ENCODE data around the gene CHCHD5.
A peak's percentile ranks its signal among the peaks of the same experiment; 100 is the strongest.
"Not testable (repeated sequence)": the region's sequence is repeated elsewhere in the genome, so short reads cannot be mapped to it uniquely, and the experiment has no call there.

The CHCHD5 gene

DNA sequence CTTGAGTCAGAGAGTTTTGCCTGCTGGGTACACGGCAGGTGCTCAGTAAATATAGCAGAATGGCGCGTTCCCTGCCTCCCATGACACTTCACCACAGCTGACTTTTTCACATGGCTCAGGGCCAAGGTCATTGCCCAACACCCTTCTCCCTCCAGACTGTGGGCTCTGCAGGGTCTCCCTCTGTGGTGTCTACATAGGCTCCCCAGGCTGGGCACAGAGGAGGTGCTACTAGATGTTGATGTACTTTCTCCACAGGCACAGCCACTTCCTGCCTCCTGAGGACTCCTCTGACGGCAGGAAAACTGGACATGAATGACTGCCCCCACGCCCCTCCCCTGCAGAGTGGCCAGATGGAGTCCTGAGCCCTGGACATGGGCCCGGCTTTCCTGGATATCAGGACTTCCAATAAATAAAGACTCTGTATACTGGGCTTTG, 4.2 kb downstream of the CHCHD5 start:
- DNase-seq (ENCODE audit: low spot score), result no peak

DNA sequence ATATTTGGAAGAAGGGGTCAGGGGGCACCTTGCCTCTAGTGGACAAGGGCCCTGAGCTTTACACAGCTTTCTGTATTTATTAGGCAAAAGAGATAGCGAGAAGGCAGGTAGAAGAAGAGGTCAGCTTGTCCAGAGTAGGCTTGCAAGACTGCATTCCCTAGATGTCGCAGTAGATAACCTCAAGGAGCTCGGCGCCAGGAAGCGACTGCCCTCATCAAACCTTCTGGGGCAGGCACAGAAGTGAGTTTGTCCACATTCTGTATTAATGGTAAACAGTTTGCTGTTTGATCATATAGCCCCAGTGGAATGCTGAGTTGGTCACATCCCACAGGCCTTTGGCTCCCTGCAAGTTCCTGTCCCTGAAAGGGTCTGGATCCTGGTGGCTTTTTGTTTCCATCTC, 7.0 kb downstream of the CHCHD5 start:
- DNase-seq (ENCODE audit: low spot score), result no peak

DNA sequence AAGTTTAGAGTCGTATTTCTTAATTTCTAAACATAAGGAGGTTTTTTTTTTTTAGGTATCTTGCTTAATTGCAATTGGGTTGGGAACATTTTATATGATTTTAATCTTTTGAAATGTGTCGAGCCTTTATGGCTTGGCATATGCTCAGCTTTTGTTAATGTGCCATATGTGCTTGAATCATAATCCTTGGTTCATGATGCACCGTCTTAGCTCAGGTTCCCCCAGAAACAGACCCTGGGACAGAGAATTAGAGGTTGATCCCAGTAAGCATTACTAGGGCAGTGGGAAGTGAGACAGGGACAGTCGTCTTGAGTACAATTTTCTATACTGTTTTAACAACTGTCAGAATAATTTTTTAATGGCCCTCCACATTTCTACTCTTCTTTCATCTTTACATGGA, 9.3 kb downstream of the CHCHD5 start:
- DNase-seq (ENCODE audit: low spot score), result no peak

DNA sequence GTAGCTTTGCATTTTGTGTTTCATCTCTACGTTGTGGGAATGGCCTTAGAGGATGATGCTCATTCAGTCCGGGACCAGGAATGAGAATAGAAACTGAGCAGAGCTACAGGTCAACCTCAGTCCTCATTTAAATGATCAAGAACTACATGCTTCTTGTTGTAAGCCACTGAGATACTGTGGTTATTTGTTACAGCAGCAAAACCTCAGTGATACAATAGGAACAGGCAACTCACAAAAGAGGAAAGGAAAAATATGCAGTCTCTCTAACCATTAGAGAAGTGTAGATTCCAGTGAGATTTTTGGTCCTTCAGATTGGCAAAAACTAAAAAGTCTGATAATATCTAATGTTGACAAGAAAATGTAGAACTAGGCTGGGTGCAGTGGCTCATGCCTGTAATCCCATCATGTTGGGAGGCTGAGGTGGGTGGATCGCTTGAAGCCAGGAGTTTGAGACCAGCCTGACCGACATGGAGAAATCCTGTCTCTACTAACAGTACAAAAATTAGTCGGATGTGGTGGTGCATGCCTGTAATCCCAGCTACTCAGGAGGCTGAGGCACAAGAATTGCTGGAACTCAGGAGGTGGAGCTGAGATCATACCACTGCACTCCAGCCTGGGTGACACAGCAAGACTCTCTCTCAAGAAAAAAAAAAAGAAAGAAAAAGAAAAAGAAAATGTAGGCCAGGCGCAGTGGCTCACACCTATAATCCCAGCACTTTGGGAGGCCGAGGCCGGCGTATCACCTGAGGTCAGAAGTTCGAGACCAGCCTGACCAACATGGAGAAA, 13.3 kb downstream of the CHCHD5 start:
- no peak for DNase-seq (ENCODE audit: low spot score)

DNA sequence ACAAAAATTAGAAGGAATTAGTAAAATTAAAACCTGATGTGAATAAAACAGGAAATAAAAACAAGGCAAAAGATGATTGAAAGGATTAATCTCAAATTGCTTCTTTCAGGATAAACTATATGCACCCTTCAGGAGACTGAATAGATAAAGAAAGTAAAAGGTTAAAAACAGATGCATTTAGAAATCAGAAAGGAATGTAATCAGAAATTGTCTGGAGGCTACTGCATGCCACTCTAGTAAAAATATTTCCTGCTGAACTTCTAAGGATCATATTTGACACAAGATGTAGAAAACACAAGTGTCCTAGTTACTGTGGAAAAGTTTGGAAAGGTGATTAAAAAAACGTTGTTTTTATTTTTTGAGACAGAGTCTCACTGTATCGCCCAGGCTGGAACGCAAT, 16.2 kb downstream of the CHCHD5 start:
- DNase-seq (ENCODE audit: low spot score), result no peak

DNA sequence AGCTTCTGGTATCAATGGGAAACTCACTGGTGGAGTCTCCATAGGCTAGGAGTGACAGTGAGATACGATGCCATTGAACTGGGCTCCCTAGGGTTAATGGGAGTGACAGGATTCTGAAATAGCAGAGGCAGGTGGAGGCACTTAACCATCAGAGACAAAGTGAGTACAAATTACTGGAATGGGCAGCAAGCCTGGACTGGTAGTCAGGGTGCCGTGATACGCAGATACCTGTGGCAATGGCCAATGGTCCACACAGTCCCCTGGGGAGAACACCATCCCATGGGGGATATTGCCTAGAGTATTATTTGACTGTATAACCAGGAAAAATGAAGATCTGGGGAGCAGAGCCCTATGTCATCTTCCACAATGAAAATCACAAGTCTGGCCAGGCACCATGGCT, 17.3 kb downstream of the CHCHD5 start:
- DNase-seq (ENCODE audit: low spot score), result no peak

DNA sequence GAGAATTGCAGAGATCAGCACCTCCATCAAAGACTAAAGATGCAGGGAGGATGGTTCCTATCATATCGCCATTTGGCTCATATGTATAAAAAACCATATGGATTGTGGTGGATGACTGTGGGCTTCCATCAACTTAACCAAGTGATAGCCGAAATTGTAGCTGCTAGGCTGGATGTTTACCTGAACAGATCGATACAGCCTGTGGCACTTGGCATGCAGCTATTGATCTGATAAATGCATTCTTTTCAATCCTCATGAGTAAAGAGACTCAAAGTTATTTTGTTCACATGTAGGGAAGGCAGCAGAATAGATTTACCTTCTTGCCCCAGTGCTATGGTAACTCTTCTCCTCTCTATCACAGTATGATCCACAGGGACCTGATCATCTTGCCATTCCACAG, 18.5 kb downstream of the CHCHD5 start:
- no peak for DNase-seq (ENCODE audit: low spot score)

DNA sequence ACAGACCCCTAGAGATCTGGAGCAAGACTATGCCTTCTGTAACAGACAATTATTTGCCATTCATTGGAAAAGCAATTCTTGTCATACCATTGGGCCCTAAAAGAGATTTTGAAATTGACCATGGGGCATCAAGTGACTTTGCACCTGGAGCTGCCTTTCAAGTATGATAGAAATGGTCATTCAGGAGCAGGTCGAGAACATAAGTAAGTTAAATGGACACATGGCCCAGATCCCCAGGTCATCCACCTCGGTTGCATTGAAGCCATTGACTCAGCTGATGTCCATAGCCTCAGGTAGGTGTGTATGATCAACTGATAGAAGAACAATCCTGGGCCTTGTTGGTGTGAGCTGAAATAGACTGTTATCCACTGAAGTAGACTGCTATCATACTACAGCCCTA, 19.3 kb downstream of the CHCHD5 start:
- no peak for DNase-seq (ENCODE audit: low spot score)

DNA sequence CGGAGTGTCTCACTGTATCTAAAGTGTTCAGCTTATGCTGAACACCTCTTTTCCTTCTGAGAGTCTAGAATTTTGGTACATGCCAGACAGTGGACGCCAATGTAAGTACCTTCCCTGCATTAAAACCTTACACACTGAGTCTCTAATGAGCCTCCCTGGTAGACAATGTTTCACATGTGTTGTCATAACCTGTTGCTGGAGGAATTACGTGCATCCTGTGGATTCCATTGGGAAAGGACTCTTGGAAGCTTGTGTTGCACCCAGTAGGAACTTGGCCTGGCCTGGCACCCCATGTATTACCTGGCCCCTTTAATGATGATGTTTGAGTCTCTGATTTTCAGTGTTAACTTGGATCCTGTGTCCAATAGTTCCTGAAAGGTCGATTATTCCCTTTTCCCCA, 20.5 kb downstream of the CHCHD5 start:
- no peak for DNase-seq (ENCODE audit: low spot score)

DNA sequence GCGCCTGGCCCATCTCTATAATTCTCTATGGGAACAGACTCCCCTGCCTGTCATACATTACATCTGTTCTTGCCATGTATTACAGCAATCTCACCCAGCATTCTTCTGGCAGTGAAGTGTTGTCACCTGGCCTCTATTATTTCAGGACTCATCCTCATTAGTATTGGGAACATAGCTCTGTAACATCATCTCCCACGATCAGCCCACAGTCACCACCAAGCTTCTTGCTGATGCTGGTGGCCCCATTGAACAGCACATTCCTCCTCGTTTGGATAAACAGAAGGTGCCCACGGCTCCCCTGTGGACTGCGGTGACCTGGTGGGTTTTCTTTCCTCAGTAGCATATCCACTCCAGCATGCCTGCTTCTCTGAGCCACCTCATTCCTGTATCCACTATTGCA, 21.5 kb downstream of the CHCHD5 start:
- no peak for DNase-seq (ENCODE audit: low spot score)

DNA sequence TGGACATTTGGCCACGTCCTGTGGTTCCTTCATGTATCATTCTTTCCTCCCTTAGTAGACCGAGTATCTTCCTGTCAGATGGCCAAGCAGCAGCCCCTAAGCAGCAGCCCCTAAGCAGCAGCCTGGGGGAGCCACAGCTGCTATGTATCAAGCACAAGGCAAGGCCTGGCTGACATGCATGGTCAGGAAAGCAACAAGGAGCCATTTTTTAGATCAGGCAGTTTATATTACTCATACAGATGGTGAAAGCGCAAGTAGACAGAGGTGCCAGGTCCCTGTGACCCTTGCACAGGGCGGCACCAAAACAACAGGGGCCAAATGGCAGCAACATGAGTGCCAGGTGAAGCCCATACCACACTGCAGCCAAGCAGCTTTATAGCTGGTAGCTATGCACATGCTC, 22.1 kb downstream of the CHCHD5 start:
- no peak for DNase-seq (ENCODE audit: low spot score)

DNA sequence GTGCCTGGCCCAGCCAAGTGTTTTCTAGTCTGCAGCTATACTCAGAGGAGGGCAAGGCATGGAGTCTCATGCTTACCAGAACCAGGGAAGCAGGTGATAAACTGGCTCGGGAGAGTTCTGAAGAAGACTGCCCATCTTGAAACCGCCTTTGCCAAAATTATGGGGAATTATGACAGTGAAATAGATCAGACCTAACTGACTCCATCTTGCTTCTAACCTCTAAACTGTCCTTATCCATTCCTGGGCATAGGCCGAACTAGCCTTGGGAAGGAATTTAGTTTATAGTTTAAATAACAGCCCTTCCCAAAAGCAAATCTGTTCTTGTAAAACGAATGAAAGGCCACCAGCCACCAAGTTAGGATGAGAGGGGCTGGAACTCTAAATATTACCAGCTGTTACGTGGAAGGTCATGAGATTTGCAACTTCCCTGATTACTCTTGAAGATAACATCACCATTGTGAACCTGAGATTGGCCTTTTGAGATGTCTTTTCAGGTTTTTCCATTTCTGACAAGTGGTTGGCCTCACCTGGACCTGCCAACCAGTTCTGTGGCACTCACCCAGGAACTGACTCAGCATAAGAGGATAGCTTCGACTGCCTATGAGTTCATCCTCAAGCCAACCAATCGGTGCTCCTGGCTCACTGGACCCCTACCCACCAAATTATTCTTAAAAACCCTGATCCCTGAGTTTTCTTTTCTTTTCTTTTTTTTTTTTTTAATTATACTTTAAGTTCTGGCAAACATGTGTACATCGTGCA, 23.4 kb downstream of the CHCHD5 start:
- DNase-seq (ENCODE audit: low spot score), result no peak

DNA sequence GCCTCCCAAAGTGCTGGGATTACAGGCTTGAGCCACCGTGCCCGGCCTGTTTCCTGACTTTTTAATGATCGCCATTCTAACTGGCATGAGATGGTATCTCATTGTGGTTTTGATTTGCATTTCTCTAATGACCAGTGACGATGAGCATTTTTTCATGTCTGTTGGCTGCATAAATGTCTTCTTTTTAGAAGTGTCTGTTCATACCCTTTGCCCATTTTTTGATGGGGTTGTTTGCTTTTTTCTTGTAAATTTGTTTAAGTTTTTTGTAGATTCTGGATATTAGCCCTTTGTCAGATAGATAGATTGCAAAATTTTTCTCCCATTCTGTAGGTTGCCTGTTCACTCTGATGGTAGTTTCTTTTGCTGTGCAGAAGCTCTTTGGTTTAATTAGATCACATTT, 24.9 kb downstream of the CHCHD5 start:
- not testable (repeated sequence) for DNase-seq (ENCODE audit: low spot score)

DNA sequence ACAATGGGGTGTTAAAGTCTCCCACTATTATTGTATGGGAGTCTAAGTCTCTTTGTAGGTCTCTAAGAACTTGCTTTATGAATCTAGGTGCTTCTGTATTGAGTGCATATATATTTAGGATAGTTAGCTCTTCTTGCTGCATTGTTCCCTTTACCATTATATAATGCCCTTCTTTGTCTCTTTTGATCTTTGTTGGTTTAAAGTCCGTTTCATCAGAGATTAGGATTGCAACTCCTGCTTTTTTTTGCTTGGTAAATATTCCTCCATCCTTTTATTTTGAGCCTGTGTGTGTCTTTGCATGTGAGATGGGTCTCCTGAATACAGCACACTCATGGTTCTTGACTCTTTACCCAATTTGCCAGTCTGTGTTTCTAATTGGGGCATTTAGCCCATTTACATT, 27.9 kb downstream of the CHCHD5 start:
- not testable (repeated sequence) for DNase-seq (ENCODE audit: low spot score)

DNA sequence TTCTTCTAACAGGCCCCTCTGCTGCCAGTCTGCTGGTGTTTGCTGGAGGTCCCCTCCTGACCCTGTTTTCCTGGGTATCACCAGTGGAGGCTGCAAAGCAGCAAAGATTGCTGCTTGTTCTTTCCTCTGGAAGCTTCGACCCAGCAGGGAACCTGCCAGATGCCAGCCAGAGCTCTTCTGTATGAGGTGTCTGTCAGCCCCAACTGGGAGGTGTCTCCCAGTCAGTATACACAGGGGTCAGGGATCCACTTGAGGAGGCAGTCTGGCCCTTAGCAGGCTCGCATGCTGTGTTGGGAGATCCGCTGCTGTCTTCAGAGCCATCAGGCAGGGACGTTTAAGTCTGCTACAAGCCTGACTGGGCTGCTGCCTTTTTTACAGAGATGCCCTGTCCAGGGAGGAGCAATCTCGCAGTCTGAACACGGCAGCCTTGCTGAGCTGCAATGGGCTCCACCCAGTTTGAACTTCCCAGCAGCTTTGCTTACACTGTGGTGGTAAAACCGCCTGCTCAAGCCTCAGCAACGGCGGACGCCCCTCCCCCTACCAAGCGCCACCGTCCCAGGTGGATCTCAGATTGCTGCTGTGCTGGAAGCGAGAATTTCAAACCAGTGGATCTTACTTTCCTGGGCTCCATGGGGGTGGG, 29.9 kb downstream of the CHCHD5 start:
- DNase-seq (ENCODE audit: low spot score), result peak; percentile 62

DNA sequence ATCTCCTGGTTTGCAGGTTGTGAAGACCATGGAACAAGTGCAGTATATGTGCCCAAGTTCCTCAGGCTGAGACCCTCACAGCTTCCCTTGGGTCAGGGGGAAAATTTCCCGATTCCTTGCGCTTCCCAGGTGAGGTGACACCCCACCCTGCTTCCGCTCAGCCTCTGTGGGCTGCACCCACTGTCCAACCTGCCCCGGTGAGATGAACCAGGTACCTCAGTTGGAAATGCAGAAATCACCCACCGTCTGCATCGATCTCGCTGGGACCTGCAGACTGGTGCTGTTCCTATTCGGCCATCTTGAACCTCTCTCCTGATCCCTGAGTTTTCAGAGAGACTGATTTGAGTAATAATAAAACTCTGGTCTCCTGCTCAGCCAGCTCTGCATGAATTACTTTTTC, 30.6 kb downstream of the CHCHD5 start:
- DNase-seq (ENCODE audit: low spot score), result no peak

DNA sequence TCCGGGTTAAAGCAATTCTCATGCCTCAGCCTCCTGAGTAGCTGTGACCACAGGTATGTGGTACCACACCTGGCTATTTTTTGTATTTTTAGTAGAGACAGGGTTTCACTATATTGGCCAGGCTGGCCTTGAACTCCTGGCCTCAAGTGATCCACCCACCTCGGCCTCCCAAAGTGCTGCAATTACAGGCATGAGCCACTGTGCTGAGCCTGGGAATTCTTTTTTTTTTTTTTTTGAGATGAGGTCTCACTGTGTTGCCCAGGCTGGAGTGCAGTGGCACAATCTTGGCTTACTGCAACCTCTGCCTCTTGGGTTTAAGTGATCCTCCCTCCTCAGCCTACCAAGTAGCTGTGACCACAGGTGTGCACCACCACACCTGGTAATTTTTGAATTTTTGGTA, 31.4 kb downstream of the CHCHD5 start:
- not testable (repeated sequence) for DNase-seq (ENCODE audit: low spot score)

DNA sequence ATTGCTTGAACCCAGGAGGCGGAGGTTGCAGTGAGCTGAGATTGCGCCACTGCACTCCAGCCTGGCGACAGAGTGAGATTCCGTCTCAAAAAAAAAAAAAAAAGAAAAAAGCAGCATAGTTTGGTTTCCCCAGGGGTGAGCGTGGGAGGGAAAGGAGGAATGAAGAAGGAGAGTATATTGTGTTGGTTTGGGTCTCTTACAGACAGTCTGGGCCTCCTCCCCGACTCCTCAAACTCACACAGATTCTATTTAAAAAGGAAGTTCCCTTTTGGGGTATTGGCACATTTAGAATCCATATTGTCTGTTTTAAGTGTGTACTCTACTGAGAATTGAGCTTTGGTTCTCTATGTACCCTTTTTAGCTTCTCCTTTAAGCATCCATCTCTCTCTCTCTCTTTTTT, 34.0 kb downstream of the CHCHD5 start:
- no peak for DNase-seq (ENCODE audit: low spot score)

DNA sequence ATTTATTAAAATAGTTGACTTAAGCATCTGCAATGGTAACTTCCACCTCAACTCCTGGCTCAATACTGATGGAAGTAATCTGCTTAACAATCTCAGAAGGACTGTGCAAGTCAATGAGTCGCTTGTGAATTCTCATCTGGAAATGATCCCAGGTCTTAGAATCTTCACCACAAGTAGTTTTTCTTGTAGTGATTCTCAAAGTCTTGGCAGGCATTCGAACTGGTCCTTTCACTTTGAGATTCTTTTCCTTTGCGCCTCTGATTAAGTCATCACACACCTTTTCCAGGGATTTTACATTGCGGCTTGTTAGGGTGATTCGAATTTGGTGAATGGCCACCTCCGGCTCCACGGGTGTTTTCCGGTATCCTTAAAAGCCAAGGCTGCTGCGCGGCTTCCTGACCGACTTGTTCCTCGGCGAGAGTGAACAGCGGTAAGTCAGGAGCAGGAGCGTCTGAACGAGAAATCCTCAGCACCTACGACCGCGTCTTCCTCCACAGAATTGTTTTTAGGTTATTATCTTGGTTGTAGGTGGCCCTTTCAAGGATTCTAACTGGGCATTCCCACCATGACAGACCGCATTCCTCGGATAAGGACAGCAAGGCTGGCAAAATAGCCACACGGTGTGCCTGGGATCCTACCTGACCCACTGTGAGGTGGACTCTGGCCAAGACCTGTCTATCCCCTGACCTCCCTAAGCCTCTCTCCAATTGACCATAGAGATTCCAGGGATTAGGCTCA, 37.5 kb downstream of the CHCHD5 start:
- no peak for DNase-seq (ENCODE audit: low spot score)

DNA sequence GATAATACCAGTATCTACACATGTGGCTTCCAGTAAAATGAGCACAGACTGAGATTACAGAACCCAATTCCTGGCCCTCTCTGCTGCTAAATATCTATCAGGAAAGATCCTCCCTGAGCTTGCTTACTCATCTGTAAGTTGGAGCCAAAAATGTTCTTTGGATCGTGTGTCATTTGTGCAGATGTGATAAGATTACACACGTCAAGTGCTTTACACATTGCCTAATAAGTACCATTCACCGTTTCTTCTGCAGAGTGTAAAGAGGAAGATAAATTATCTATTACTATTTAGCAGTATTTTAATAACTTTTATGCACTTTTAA, 38.1 kb downstream of the CHCHD5 start:
- no peak for DNase-seq (ENCODE audit: low spot score)

DNA sequence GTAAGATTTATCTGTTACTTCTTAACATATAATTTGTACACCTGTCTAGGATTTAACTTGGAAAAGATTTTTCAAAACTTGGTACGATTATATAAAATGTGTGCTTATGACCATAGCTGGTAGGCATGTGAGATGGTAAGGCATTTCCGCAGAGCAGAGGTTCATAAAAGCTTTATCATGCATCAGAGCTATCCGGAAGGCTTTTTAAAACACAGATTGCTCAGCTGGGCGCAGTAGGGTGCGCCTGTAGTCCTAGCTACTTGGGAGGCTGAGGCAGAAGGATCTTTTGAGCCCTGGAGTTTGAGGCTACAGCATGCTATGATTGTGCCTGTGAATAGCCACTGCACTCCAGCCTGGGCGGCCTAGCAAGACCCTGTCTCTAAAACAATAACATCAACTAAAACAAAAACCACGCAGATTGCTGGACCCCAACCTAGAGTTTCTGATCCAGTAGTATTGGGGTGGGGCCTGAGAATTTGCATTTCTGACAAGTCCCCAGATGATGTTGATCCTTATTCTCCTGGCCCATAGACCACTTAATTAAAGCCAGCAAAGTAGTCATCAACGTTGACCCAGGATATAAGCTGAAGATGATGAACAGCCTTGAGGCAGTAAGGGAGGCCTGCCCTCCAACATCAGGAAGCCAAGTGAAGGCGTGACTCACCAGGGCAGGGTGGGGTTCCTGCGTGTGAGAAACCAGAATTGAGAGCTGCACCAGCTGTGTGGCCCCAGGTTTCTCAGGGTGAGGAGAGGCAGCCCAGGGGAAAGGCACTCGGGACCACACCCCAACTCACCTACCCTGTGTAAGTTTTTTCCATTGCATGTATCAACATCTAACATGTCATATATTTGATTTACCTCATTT, 39.7 kb downstream of the CHCHD5 start:
- no peak for DNase-seq (ENCODE audit: low spot score)

Data from ecto neural progenitor cell (in vitro differentiated cells).